ENCODE results near the gene ZBTB49.

DNA sequence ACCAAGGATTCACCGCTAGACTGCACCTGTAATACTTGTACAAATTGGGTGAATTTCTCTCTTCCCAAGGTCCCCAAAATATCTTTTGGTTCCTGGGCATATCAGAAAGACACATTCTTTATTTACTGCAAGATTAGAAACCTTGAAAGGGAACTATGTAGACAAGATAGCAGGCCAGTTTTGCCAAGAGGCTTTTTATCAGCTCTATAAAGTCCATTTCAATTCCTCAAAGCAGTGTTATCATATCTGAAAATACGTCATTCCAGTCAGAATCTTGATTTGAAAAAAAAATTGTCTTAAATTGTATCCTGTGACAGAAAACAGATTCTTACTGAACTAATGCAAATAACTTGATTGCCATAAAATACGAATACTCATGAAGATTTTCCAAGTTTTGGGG is 59.8 kb downstream of the ZBTB49 start:
- TF ChIP-seq EZH2 (IDR thresholded peaks at IDR 0.05; ENCODE audit: borderline replicate concordance, low read length), result no peak
- TF ChIP-seq, protein P1, sequence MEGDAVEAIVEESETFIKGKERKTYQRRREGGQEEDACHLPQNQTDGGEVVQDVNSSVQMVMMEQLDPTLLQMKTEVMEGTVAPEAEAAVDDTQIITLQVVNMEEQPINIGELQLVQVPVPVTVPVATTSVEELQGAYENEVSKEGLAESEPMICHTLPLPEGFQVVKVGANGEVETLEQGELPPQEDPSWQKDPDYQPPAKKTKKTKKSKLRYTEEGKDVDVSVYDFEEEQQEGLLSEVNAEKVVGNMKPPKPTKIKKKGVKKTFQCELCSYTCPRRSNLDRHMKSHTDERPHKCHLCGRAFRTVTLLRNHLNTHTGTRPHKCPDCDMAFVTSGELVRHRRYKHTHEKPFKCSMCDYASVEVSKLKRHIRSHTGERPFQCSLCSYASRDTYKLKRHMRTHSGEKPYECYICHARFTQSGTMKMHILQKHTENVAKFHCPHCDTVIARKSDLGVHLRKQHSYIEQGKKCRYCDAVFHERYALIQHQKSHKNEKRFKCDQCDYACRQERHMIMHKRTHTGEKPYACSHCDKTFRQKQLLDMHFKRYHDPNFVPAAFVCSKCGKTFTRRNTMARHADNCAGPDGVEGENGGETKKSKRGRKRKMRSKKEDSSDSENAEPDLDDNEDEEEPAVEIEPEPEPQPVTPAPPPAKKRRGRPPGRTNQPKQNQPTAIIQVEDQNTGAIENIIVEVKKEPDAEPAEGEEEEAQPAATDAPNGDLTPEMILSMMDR (IDR thresholded peaks at IDR 0.05; ENCODE audit: low read length), result no peak
